Measurements from ENCODE around the gene SEPTIN2.

The SEPTIN2 gene
- 140 to 346 (median 294) reads per million in 9 experiments for total RNA-seq

DNA sequence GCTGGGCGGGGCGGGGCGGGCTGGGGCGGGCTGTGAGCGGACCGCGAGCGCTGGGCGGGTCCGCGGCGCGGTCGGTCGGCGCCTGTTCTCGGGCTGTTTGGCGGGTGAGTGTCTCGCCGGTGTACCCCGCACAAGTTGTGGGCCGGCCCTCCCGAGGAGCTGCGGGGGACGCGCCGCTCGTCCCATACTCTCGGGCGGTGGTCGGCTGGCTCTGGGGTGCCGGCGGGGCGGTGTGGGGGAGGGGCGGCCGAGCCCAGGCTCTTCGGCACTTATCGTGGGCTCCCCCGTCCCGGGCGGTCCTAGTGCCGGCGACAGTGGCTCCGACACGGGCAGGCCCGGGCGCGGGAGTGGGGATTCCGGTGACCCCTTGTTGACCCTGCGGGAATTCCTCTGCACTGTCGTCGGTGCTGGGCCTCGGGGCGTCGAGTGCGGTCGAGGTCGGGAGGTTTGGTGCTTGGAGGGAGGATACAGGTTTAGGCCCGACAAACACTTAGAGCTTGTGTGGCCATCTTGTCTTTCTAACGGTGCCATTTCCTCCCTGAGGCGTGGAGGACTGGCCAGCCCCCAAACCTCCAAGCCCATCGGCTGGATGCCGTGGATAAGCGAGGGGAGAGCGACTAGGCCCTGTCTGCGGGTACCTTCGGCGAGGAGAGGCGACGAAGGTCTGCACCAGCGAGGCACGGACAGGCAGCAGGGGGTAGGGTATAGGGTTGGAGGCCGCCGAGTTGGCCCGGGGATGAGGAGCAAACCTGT lies at the start of gene SEPTIN2:
Gene SEPTIN2, plus strand, starts transcription at position 47 of the 753 bp plus-strand sequence. CDS start 8,308 bp downstream, outside the sequence.
- H3K9me3 Mint-ChIP-seq: no peaks in the 10 kb centered on the region
- peak within 1 kb of the TSS; percentile 98 to 99 for H3K27ac Mint-ChIP-seq
- ATAC-seq (replicated peaks): peak; percentile 45
- peaks cover 54 to 65% of the 10 kb centered on the region in 2 donors for H3K4me1 Mint-ChIP-seq (ENCODE audit: low read depth in 2 of 2)
- peak; percentile 72 to 82 (median 77) for DNase-seq
- H3K27me3 Mint-ChIP-seq: no peaks in the 10 kb centered on the region
- H3K36me3 Mint-ChIP-seq (ENCODE audit: insufficient read depth): peaks cover 40% of the 10 kb centered on the region
- H3K4me3 Mint-ChIP-seq: peak within 1 kb of the TSS; percentile 95 to 97

DNA sequence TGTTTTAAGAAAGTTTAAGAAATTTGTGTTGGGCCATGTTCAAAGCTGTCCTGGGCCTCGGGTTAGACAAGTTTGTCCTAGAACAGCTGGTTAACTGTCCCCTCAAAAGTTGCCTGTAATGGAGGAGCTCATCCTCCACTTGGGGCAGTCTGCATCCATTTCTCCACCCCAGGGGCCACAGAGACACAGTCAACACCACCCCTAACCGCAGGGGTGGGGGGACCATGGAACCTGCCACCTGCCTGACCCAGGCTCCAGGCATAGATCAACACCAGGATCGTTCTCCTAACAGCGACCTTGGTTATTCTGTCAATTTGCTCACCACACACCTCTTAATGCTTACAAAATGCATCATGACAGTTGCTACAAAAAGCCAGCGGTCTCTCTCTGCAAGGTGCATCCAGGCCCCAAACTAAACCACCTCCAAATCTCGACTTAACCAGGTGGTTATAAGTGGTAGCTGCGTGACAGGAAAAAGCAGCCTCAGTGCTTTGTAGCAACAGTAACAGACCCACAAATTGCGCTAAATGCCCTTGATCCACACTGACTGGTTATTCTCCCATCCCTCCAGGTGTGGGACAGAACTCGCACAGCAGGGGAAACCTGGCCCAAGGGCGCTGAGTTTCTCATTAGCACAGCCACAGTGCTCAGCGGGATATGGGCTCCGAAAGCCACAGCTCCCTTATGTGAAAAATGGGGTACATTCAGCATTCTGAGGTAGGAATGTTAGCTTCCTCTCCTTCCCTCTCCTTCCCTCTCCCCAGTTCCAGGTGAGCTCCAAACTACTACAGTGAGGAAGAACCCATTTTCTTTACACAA lies 48.3 kb upstream of the SEPTIN2 start:
- Mint-ChIP-seq H3K4me3 (no peak overlapping the region), H3K27me3 (no peaks in the 10 kb centered on the region), H3K36me3 (ENCODE audit: insufficient read depth) (peaks cover 40% of the 10 kb centered on the region), H3K27ac (peak overlapping the region; percentile 49 to 62), H3K4me1 (ENCODE audit: low read depth in 2 of 2) (peaks cover 27 to 36% of the 10 kb centered on the region in 2 donors), H3K9me3 (no peaks in the 10 kb centered on the region)
- ATAC-seq (replicated peaks) (no peak), DNase-seq (no peak)

DNA sequence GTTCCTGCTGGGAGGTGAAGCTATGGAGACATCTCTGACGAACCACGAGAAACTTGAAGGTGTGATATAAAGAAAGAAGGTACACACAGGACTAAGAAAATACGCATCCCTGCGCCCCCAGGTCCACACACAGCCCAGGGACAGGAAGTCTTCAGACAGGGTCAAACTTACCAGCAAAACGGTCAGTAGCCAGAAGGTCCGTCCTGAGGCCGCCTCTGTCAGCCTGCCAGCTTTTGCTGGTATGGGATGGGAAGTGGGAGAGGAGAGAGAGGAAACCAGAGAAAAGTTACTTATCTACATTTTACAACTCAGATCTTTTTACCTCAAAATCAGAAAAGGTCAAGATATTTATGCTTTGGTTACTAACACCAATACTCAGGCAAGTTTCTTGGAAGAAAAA lies 47.4 kb upstream of the SEPTIN2 start:
- Mint-ChIP-seq H3K4me3 (no peak overlapping the region), H3K27ac (peak overlapping the region; percentile 49 to 62), H3K27me3 (no peaks in the 10 kb centered on the region), H3K9me3 (no peaks in the 10 kb centered on the region), H3K36me3 (ENCODE audit: insufficient read depth) (peaks cover 31% of the 10 kb centered on the region), H3K4me1 (ENCODE audit: low read depth in 2 of 2) (peaks cover 31 to 40% of the 10 kb centered on the region in 2 donors)
- ATAC-seq (replicated peaks): no peak
- no peak for DNase-seq

DNA sequence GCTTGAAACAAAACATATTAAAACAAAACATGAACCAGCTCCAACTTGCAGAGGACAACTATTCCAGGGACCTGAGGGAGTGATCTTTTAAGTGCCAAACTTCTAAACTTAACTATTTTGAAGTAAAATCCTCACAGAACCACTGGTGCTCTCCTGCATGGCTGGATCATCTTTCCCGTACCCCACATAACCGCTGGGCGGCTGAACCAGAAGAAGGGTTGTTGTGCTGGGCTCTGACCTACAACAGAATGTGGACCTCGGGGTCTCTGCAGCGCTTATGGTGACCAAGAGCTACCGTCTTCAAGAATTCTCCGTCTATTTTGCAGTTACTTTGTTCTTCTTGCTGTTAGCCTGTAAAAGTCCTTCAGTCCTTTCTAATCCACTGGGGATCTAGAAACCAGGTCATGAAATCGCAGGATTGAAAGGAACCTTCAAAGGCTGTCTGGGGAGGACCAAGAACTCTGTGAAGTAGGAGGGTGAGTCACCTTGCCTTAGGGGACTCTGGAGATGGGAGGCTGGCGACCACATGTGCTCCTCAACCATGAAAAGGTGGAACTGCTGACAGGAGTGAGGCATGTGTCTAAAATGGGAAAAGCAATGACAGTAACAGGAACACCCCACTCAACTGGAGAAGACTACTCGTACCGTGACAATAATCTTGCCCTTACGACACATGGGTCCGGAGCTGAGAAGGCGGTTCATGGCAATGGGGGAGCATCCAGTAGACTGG lies 46.8 kb upstream of the SEPTIN2 start:
- H3K27me3 Mint-ChIP-seq: no peaks in the 10 kb centered on the region
- DNase-seq (no peak), ATAC-seq (replicated peaks) (no peak)
- peaks cover 27% of the 10 kb centered on the region for H3K36me3 Mint-ChIP-seq (ENCODE audit: insufficient read depth)
- H3K27ac Mint-ChIP-seq: peak overlapping the region; percentile 35 to 62
- H3K9me3 Mint-ChIP-seq: no peaks in the 10 kb centered on the region
- peaks cover 35 to 46% of the 10 kb centered on the region in 2 donors for H3K4me1 Mint-ChIP-seq (ENCODE audit: low read depth in 2 of 2)
- no peak overlapping the region for H3K4me3 Mint-ChIP-seq

DNA sequence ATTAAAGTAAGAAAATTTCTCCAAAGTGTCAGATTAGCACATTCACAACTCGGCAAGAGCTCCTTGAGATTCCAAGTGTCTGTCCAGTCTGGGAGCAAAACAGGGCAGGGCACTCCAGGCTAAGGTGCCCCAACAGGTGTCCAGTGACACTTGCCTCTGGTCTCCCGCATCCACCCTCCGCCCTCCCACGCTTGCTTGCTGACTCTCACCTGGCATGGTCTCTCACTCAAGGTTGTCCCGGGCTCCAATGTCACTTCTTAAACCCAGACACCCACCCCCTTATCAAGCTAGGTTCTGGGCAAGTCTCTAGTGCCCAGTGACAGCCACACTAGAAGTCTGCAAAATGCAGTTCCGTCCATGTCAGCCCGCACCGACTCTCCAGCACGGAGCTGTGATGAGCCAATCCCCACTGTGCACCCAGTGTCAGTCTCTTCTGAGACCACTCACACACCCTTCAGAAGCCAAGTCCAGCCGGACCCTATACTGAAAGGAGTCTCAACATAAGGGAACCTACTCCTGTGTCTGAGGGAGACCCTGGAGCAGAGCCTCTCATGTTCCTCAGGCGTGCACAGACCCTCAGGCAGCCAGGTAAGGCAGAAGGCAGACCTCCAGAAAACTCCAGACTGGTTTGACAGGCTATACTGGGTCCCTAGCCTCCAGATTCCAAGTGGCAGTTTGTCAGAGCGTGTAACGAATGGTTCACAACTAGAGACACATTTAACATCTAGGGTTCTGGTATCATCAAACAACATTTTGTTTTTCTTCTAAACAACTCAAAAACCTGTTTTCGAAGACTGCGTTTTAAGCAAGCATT lies 45.8 kb upstream of the SEPTIN2 start:
- no peaks in the 10 kb centered on the region for H3K9me3 Mint-ChIP-seq
- H3K4me1 Mint-ChIP-seq (ENCODE audit: low read depth in 2 of 2): peaks cover 42 to 55% of the 10 kb centered on the region in 2 donors
- H3K4me3 Mint-ChIP-seq: no peak overlapping the region
- H3K36me3 Mint-ChIP-seq (ENCODE audit: insufficient read depth): peaks cover 18% of the 10 kb centered on the region
- ATAC-seq (replicated peaks) (no peak), DNase-seq (no peak)
- H3K27me3 Mint-ChIP-seq: no peaks in the 10 kb centered on the region
- peak overlapping the region; percentile 86 to 92 for H3K27ac Mint-ChIP-seq

DNA sequence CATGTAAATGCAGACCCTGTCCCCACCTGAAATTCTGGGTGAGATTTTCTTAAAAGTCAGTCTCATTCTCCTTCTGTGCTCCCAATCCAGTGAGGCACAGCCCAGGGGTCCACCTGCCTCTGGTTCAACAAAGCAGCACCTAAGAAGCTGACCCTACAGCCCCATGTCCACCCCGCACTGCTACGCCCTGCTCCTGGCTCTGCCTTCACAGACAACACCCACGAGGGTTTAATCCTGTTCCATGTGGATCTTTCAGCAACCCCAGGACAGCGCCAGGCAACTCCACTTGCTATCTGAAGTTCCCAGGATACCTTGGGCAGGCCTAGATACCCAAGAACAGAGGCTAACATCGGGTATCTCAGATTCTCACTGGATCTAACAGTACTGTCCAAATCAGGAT lies 45.2 kb upstream of the SEPTIN2 start:
- Mint-ChIP-seq H3K9me3 (no peaks in the 10 kb centered on the region), H3K27me3 (no peaks in the 10 kb centered on the region), H3K4me1 (ENCODE audit: low read depth in 2 of 2) (peaks cover 47 to 61% of the 10 kb centered on the region in 2 donors), H3K4me3 (peak overlapping the region; percentile 87 to 89), H3K27ac (peak overlapping the region; percentile 86 to 92), H3K36me3 (ENCODE audit: insufficient read depth) (peaks cover 12% of the 10 kb centered on the region)
- DNase-seq (no peak), ATAC-seq (replicated peaks) (no peak)

DNA sequence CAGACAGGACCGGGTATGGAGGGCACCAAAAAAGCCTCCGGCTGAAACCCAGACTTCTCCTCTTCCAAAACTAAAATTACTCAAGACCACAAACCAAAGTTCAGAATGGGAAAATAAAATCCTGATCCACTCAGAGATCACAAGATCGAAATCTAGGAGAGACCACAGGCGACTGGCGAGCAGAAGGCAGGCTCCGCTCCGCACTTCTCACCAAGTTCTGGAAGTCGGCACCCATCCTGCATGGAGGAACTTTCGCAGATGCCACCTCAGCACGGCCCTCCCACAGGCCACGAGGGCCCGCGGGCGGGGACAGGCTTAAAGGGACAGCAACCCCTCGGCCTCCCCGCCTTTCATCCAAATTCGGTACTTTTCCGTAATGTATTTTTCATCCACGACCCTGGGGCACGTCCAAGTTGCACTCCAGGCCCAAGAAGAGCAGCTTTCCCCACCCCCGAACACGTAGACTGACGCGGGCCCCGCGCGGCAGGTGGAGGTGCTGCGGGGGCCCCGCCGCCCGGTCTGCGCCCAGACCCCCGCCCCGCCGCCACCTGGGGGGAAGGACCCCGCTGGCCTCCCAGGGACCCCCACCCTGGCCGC lies 43.9 kb upstream of the SEPTIN2 start:
- Mint-ChIP-seq H3K36me3 (ENCODE audit: insufficient read depth) (peaks cover 6% of the 10 kb centered on the region), H3K27ac (peak overlapping the region; percentile 86 to 92), H3K4me1 (ENCODE audit: low read depth in 2 of 2) (peaks cover 49 to 67% of the 10 kb centered on the region in 2 donors), H3K27me3 (no peaks in the 10 kb centered on the region), H3K9me3 (no peaks in the 10 kb centered on the region), H3K4me3 (peak overlapping the region; percentile 87 to 89)
- DNase-seq (peak; percentile 27 to 46 (median 44)), ATAC-seq (replicated peaks) (peak; percentile 77)

DNA sequence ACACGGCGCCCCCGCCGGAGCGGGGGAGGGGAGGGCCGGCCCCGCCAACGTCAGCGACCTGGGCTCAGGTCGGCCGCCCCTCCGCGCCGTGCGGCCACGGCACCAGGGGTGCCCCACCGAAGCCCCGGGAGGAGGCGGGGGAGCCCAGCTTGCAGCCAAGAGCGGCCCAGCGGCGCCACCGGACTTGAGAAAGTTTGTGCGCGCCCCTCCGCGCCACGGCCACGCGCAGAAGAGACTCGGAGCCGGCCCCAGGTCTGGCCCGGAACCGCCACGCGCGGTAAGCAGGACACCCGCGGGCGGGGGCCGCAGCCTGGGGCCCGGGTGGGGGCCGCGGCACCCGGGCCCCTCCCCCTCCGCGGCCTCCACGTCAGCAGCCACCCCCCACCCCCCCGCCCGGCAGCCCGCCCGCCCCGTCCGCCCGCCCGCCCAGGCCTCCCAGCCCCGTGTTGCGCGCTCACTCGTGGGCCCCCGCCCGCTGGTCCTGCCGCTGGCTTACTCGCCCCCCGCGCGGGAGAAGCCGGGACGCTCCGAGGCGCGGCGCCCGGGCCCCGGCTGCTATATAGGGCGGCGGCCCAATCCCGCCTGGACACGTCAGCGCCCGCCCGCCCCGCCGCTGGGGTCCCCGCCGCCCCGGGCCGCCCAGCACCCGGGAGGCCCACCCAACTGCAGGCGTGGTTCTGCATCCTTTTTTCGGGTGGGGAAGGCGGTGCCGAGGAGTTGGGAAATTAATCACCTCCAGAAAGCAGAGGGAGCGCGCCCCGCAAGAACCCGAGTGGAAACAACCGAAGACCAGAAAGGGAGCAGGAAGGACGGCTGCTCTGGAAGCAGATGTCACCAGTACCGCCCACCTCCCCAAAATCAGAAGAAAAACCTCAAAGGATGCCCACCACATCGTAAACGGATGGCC lies 43.2 kb upstream of the SEPTIN2 start:
- Mint-ChIP-seq H3K4me3 (peak overlapping the region; percentile 87 to 89), H3K27me3 (no peaks in the 10 kb centered on the region), H3K9me3 (no peaks in the 10 kb centered on the region), H3K4me1 (ENCODE audit: low read depth in 2 of 2) (peaks cover 48 to 75% of the 10 kb centered on the region in 2 donors), H3K36me3 (ENCODE audit: insufficient read depth) (peaks cover 6% of the 10 kb centered on the region), H3K27ac (peak overlapping the region; percentile 86 to 92)
- ATAC-seq (replicated peaks) (peak; percentile 61), DNase-seq (peak; percentile 16 to 34 (median 31))

DNA sequence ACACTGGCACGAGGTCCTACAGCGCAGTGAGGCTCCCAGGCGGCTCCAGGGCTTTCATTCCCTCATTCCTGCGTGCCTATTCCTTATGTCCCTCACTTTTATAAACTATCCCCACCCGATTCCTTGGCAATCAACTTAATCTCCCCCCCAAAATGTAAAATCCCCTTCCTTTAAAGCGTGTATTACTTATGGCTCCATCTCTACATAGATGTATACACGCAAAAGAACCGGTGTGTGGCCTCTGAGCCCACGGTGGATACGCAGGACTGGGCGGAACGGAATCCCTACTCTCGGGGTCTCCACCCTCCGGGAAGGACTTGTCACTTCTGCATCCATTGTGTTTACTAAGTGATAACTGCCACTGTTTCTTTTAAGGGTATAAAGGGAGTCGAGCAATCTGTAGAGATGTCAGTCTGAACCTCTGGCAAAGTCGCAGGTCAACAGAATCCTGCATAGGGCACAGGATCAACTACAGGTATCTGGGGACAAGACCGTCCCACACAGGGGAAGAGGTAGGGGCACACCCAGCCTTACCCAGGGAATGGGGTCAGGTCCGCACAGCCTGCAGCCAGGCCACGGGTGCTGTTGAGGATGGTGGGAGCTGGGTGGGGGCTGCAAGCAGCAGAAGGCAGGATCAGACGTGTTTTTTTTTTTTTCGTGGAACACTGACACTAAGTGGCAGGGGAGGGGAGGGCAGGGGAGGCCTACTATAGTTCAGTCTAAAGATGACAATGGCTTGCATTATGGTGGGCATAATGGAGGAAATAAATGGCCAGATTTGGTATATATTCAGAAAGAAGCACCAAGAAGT lies 42.3 kb upstream of the SEPTIN2 start:
- DNase-seq: no peak
- Mint-ChIP-seq H3K9me3 (no peaks in the 10 kb centered on the region), H3K27ac (peak overlapping the region; percentile 3 to 27), H3K4me3 (peak overlapping the region; percentile 85 to 87), H3K4me1 (ENCODE audit: low read depth in 2 of 2) (peaks cover 43 to 73% of the 10 kb centered on the region in 2 donors), H3K27me3 (no peaks in the 10 kb centered on the region), H3K36me3 (ENCODE audit: insufficient read depth) (peaks cover 6% of the 10 kb centered on the region)
- no peak for ATAC-seq (replicated peaks)

DNA sequence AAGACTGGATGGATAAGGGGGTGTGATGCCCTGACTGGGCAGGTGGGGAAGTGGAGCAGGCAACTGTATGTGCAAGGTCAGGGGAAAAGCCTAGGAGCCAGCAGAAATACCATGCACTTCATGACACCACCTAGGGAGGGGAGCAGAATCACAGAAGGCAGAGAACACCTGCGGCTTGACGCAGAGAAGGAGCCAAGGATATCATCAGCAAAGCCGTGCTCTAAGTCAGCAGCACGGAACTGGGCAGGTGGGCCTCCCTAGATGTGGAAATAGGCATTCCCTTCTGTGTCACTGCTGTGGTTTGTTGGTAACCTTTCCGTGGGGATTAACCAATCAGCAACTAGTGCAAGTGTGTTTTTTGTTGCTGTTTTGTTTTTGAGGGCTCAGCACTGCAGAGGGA lies 41.6 kb upstream of the SEPTIN2 start:
- H3K36me3 Mint-ChIP-seq (ENCODE audit: insufficient read depth): peaks cover 3% of the 10 kb centered on the region
- H3K4me1 Mint-ChIP-seq (ENCODE audit: low read depth in 2 of 2): peaks cover 39 to 70% of the 10 kb centered on the region in 2 donors
- no peaks in the 10 kb centered on the region for H3K9me3 Mint-ChIP-seq
- H3K27ac Mint-ChIP-seq: no peak overlapping the region
- peak overlapping the region in 1 of 2 donors; percentile 87 for H3K4me3 Mint-ChIP-seq
- ATAC-seq (replicated peaks): no peak
- no peaks in the 10 kb centered on the region for H3K27me3 Mint-ChIP-seq
- DNase-seq: no peak

DNA sequence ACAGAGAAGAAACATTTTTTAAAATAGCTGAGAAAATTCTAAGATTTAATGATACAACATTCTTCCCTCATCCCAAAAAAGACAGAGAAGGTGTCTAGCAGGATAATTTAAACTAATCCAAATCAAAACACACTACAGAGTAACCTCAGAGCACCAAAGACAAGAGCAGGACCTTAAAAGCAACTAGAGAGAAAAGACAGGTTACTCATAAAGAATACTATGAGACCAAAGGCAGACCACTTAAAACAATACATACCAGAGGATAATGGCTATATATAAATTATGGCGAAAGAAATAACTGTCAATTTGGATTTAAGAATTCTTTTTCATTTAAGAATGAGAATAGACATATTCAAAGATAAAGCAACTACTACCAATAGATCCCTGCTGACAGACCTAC lies 40.2 kb upstream of the SEPTIN2 start:
- Mint-ChIP-seq H3K4me1 (ENCODE audit: low read depth in 2 of 2) (peaks cover 42 to 62% of the 10 kb centered on the region in 2 donors), H3K36me3 (ENCODE audit: insufficient read depth) (peaks cover 3% of the 10 kb centered on the region), H3K27me3 (no peaks in the 10 kb centered on the region), H3K9me3 (no peaks in the 10 kb centered on the region), H3K27ac (no peak overlapping the region), H3K4me3 (no peak overlapping the region)
- no peak for ATAC-seq (replicated peaks)
- no peak for DNase-seq

Measured in effector memory CD8-positive, alpha-beta T cell (primary cell).